ENCODE results near the gene SKA1. TPM values are rescaled to one million over a fixed set of nuclear protein-coding genes. Genes with fewer than 3 reads are reported as not detected.
"Not testable (repeated sequence)": the region's sequence is repeated elsewhere in the genome, so short reads cannot be mapped to it uniquely, and the experiment has no call there.

Gene SKA1
- total RNA-seq, 1 experiment from 2014 or later: 49.9 TPM

- DNase-seq: no peak
- H3K4me1 ChIP-seq: no peaks in the 10 kb centered on the region
- no peak overlapping the region for H3K4me3 ChIP-seq
- H3K36me3 ChIP-seq: no peaks in the 10 kb centered on the region
- H3K9me3 ChIP-seq (replicated peaks): no peaks in the 10 kb centered on the region
- no peak overlapping the region for H3K27ac ChIP-seq
- 0 out of 2 replicates have a peak, but pooled peaks cover 3% of the 10 kb centered on the region for H3K27me3 ChIP-seq
Observed at GRCh38 chr18:50432915-50433314, 58.1 kb downstream of the SKA1 start.

- not testable (repeated sequence) for H3K4me1 ChIP-seq; H3K36me3 ChIP-seq; H3K4me3 ChIP-seq; H3K27me3 ChIP-seq; H3K27ac ChIP-seq; H3K9me3 ChIP-seq (replicated peaks); DNase-seq
Observed at GRCh38 chr18:50436742-50437141, 61.9 kb downstream of the SKA1 start.

- no peaks in the 10 kb centered on the region for H3K36me3 ChIP-seq
- no peak overlapping the region for H3K27ac ChIP-seq
- no peaks in the 10 kb centered on the region for H3K4me1 ChIP-seq
- no peak for DNase-seq
- no peak overlapping the region for H3K4me3 ChIP-seq
- H3K9me3 ChIP-seq (replicated peaks): no peaks in the 10 kb centered on the region
- no peaks in the 10 kb centered on the region for H3K27me3 ChIP-seq
Observed at GRCh38 chr18:50439460-50440015, 64.7 kb downstream of the SKA1 start.

- Histone ChIP-seq H3K27ac (no peak overlapping the region), H3K36me3 (no peaks in the 10 kb centered on the region), H3K27me3 (no peaks in the 10 kb centered on the region), H3K4me3 (no peak overlapping the region), H3K9me3 (replicated peaks) (no peaks in the 10 kb centered on the region), H3K4me1 (no peaks in the 10 kb centered on the region)
- DNase-seq: no peak
Observed at GRCh38 chr18:50441016-50441415, 66.2 kb downstream of the SKA1 start.

- H3K27ac ChIP-seq: no peak overlapping the region
- DNase-seq: no peak
- H3K4me1 ChIP-seq: no peaks in the 10 kb centered on the region
- H3K9me3 ChIP-seq (replicated peaks): no peaks in the 10 kb centered on the region
- H3K4me3 ChIP-seq: no peak overlapping the region
- H3K27me3 ChIP-seq: no peaks in the 10 kb centered on the region
- H3K36me3 ChIP-seq: no peaks in the 10 kb centered on the region
Observed at GRCh38 chr18:50441501-50441900, 66.7 kb downstream of the SKA1 start.

Other genes starting within 250 kb of the SKA1 start
- gene MYO5B, start 179.9 kb upstream of the SKA1 start, total RNA-seq (2014; rRNA removed; shearing (Covaris generic)): 39.1 and 39.7 TPM in 2 replicates
- gene CFAP53, start 108.6 kb upstream of the SKA1 start, total RNA-seq (2014; rRNA removed; shearing (Covaris generic)): 0.08 TPM in 1 of 2 replicates, not detected in the other
- gene MBD1, start 93.5 kb upstream of the SKA1 start, total RNA-seq (2014; rRNA removed; shearing (Covaris generic)): 34.1 and 42.0 TPM in 2 replicates
- 38.5 and 43.2 TPM in 2 replicates for gene CXXC1, start 87.4 kb upstream of the SKA1 start, total RNA-seq (2014; rRNA removed; shearing (Covaris generic))
- gene MAPK4, start 185.0 kb downstream of the SKA1 start, total RNA-seq (2014; rRNA removed; shearing (Covaris generic)): not detected in 2 replicates